ENCODE data around the gene TLX1.

TLX1 gene

DNA sequence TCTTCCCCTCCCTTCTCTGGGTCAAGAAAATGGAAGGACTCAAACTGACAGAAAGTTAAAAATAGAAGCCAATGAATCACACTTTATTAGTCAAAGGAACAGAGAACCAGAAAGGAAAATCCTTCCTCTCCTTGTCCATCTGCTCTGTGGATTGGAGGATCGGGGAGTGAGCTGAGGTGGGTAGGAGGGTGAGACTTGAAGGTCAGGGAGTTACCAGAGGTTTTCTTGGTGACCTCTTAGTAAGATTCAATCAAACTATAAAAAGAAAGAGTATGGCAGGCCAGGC lies 12.2 kb downstream of the TLX1 start:
- no peak overlapping the region for H3K4me3 ChIP-seq (ENCODE audit: insufficient read depth, low read length, poor library complexity, severe bottlenecking)
- no peaks in the 10 kb centered on the region for H3K36me3 ChIP-seq (ENCODE audit: low read length)
- no peaks in the 10 kb centered on the region for H3K79me2 ChIP-seq (ENCODE audit: insufficient read depth, low read length)
- no peak for TF ChIP-seq EZH2phosphoT487 (conservative IDR thresholded peaks at IDR 0.05; ENCODE audit: low read length)
- TF ChIP-seq, protein P1, sequence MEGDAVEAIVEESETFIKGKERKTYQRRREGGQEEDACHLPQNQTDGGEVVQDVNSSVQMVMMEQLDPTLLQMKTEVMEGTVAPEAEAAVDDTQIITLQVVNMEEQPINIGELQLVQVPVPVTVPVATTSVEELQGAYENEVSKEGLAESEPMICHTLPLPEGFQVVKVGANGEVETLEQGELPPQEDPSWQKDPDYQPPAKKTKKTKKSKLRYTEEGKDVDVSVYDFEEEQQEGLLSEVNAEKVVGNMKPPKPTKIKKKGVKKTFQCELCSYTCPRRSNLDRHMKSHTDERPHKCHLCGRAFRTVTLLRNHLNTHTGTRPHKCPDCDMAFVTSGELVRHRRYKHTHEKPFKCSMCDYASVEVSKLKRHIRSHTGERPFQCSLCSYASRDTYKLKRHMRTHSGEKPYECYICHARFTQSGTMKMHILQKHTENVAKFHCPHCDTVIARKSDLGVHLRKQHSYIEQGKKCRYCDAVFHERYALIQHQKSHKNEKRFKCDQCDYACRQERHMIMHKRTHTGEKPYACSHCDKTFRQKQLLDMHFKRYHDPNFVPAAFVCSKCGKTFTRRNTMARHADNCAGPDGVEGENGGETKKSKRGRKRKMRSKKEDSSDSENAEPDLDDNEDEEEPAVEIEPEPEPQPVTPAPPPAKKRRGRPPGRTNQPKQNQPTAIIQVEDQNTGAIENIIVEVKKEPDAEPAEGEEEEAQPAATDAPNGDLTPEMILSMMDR (IDR thresholded peaks at IDR 0.05; ENCODE audit: insufficient read depth, low read length, poor library complexity, severe bottlenecking): no peak
- no peaks in the 10 kb centered on the region for H3F3A ChIP-seq (ENCODE audit: insufficient read depth)
- H2AFZ ChIP-seq (ENCODE audit: low read depth, low read length, severe bottlenecking): no peak overlapping the region
- H3K9me3 ChIP-seq (ENCODE audit: insufficient read depth, low read length): no peaks in the 10 kb centered on the region
- H3K27me3 ChIP-seq (ENCODE audit: low read length): no peaks in the 10 kb centered on the region
- H3K27ac ChIP-seq (ENCODE audit: low read depth, low read length): no peak overlapping the region
- H3K4me2 ChIP-seq (ENCODE audit: low read depth, low read length, poor library complexity, severe bottlenecking): no peak overlapping the region
- no peaks in the 10 kb centered on the region for H3K9me2 ChIP-seq (replicated peaks; ENCODE audit: insufficient read depth, low read length)
- no peaks in the 10 kb centered on the region for H4K20me1 ChIP-seq (ENCODE audit: low read depth, low read length)
- H3K9ac ChIP-seq (ENCODE audit: low read length): no peak overlapping the region

DNA sequence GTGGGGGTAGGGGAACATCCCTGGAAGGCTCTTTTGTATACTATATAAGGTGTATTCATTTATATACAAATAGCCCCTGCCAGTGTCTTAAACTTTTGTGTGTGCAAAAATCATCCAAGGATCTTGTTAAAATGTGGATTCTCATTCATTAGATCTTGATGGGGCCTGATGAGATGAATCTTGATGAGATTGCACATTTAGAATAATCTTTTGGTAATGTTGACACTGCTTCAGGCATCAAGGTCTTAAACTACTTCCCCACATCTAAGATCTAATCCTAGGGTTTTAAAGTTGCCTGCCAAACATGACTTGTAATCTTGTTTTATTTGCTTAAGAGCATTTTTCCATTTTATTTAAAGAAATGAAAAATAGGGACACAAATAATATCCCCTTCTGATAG lies 13.0 kb downstream of the TLX1 start:
- no peak overlapping the region for H3K4me3 ChIP-seq (ENCODE audit: insufficient read depth, low read length, poor library complexity, severe bottlenecking)
- no peak overlapping the region for H3K27ac ChIP-seq (ENCODE audit: low read depth, low read length)
- H3K9me2 ChIP-seq (replicated peaks; ENCODE audit: insufficient read depth, low read length): no peaks in the 10 kb centered on the region
- H3K9me3 ChIP-seq (ENCODE audit: insufficient read depth, low read length): no peaks in the 10 kb centered on the region
- 0 out of 2 replicates have a peak, but pooled peaks cover 3% of the 10 kb centered on the region for H3K27me3 ChIP-seq (ENCODE audit: low read length)
- H3F3A ChIP-seq (ENCODE audit: insufficient read depth): no peaks in the 10 kb centered on the region
- H3K9ac ChIP-seq (ENCODE audit: low read length): no peak overlapping the region
- no peak overlapping the region for H2AFZ ChIP-seq (ENCODE audit: low read depth, low read length, severe bottlenecking)
- TF ChIP-seq, protein P1 (IDR thresholded peaks at IDR 0.05; ENCODE audit: insufficient read depth, low read length, poor library complexity, severe bottlenecking): no peak
- no peak for TF ChIP-seq EZH2phosphoT487 (conservative IDR thresholded peaks at IDR 0.05; ENCODE audit: low read length)
- no peak overlapping the region for H3K4me2 ChIP-seq (ENCODE audit: low read depth, low read length, poor library complexity, severe bottlenecking)
- H4K20me1 ChIP-seq (ENCODE audit: low read depth, low read length): no peaks in the 10 kb centered on the region
- no peaks in the 10 kb centered on the region for H3K79me2 ChIP-seq (ENCODE audit: insufficient read depth, low read length)
- no peaks in the 10 kb centered on the region for H3K36me3 ChIP-seq (ENCODE audit: low read length)

DNA sequence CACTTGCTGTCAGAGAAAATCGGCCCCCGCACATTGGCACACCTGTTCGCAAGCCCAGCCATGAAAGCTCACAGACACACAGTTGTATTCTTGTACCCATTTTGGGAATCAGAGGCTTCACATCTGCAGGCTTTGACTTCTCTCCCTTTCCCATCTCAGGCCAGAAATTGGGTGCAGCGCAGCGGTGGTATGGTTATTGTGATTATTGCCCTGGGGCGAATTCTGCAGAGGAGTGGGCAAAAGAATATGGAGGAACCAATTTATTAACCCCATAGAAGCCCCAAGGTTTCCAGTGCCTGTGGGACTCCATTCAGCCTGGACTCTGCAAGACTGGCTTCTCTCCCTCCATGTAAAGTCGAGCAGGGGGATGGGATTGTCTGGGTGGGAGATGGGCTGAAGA lies 14.0 kb downstream of the TLX1 start:
- Histone ChIP-seq H2AFZ (ENCODE audit: low read depth, low read length, severe bottlenecking) (no peak overlapping the region), H3K36me3 (ENCODE audit: low read length) (no peaks in the 10 kb centered on the region), H3K4me3 (ENCODE audit: insufficient read depth, low read length, poor library complexity, severe bottlenecking) (no peak overlapping the region), H4K20me1 (ENCODE audit: low read depth, low read length) (no peaks in the 10 kb centered on the region), H3K27me3 (ENCODE audit: low read length) (0 out of 2 replicates have a peak, but pooled peaks cover 3% of the 10 kb centered on the region), H3K9me3 (ENCODE audit: insufficient read depth, low read length) (no peaks in the 10 kb centered on the region), H3K9me2 (replicated peaks; ENCODE audit: insufficient read depth, low read length) (no peaks in the 10 kb centered on the region), H3K9ac (ENCODE audit: low read length) (no peak overlapping the region), H3K4me2 (ENCODE audit: low read depth, low read length, poor library complexity, severe bottlenecking) (no peak overlapping the region), H3K79me2 (ENCODE audit: insufficient read depth, low read length) (no peaks in the 10 kb centered on the region), H3F3A (ENCODE audit: insufficient read depth) (no peaks in the 10 kb centered on the region), H3K27ac (ENCODE audit: low read depth, low read length) (no peak overlapping the region)
- TF ChIP-seq, protein P1 (IDR thresholded peaks at IDR 0.05; ENCODE audit: insufficient read depth, low read length, poor library complexity, severe bottlenecking): no peak
- TF ChIP-seq EZH2phosphoT487 (conservative IDR thresholded peaks at IDR 0.05; ENCODE audit: low read length): no peak

Measured in SU-DHL-6 (cell line).